Measurements from ENCODE around the gene LIPH. TPM values are rescaled to one million over a fixed set of nuclear protein-coding genes. Genes with fewer than 3 reads are reported as not detected.

The LIPH gene
- total RNA-seq, 4 donors from 2014 or later: 0.31 to 1.2 (median 0.58) TPM; not detected in 1

- no peak overlapping the region for H3K4me3 ChIP-seq
- no peak overlapping the region for H3K27ac ChIP-seq
- peaks cover 22% of the 10 kb centered on the region for H3K27me3 ChIP-seq
- H3K36me3 ChIP-seq: no peaks in the 10 kb centered on the region
- H3K9me3 ChIP-seq: no peaks in the 10 kb centered on the region
- 60 to 92% methylated on average over 1 to 4 of the region's 6 CpGs for WGBS, 2 donors (ENCODE audit: low coverage in 1 of 2)
- no peak for ATAC-seq
- H3K4me1 ChIP-seq: no peaks in the 10 kb centered on the region
- TF ChIP-seq POLR2A (IDR thresholded peaks at IDR 0.05) (no peak), POLR2AphosphoS5 (IDR thresholded peaks at IDR 0.05) (no peak), EP300 (IDR thresholded peaks at IDR 0.05) (no peak), CTCF (IDR thresholded peaks at IDR 0.05) (no peak)
Measured at GRCh38 chr3:185528532-185528931, 23.9 kb downstream of the LIPH start.

- TF ChIP-seq POLR2AphosphoS5 (IDR thresholded peaks at IDR 0.05): no peak
- TF ChIP-seq POLR2A (IDR thresholded peaks at IDR 0.05): no peak
- TF ChIP-seq CTCF (IDR thresholded peaks at IDR 0.05): no peak
- no peak for TF ChIP-seq EP300 (IDR thresholded peaks at IDR 0.05)
- ATAC-seq: no peak
- Histone ChIP-seq H3K9me3 (no peaks in the 10 kb centered on the region), H3K27me3 (peaks cover 25% of the 10 kb centered on the region), H3K27ac (no peak overlapping the region), H3K4me1 (no peaks in the 10 kb centered on the region), H3K36me3 (no peaks in the 10 kb centered on the region), H3K4me3 (no peak overlapping the region)
- WGBS, 2 donors (ENCODE audit: low coverage in 1 of 2): 76 to 100% methylated on average over 2 to 5 of the region's 9 CpGs
Measured at GRCh38 chr3:185527364-185527763, 25.0 kb downstream of the LIPH start.

- Histone ChIP-seq H3K4me3 (no peak overlapping the region), H3K36me3 (no peaks in the 10 kb centered on the region), H3K27me3 (peaks cover 34% of the 10 kb centered on the region), H3K4me1 (no peaks in the 10 kb centered on the region), H3K9me3 (no peaks in the 10 kb centered on the region), H3K27ac (no peak overlapping the region)
- ATAC-seq: no peak
- WGBS, 2 donors (ENCODE audit: low coverage in 1 of 2): 86 to 94% methylated on average over 1 to 2 of the region's 2 CpGs
- TF ChIP-seq CTCF (IDR thresholded peaks at IDR 0.05) (no peak), EP300 (IDR thresholded peaks at IDR 0.05) (no peak), POLR2A (IDR thresholded peaks at IDR 0.05) (no peak), POLR2AphosphoS5 (IDR thresholded peaks at IDR 0.05) (no peak)
Measured at GRCh38 chr3:185526349-185526951, 25.9 kb downstream of the LIPH start.

- WGBS, 2 donors (ENCODE audit: low coverage in 1 of 2): 79 to 80% methylated on average over 6 to 7 of the region's 7 CpGs
- no peak for TF ChIP-seq POLR2A (IDR thresholded peaks at IDR 0.05)
- no peak for TF ChIP-seq POLR2AphosphoS5 (IDR thresholded peaks at IDR 0.05)
- no peak for TF ChIP-seq EP300 (IDR thresholded peaks at IDR 0.05)
- TF ChIP-seq CTCF (IDR thresholded peaks at IDR 0.05): no peak
Measured at GRCh38 chr3:185521349-185522138, 30.8 kb downstream of the LIPH start.

GRCh38 chr3:185519021-185519420 is 33.4 kb downstream of the LIPH start:
- ATAC-seq: no peak

More at GRCh38 chr3:185521349-185522138, 30.8 kb downstream of the LIPH start:
- Histone ChIP-seq H3K4me3 (no peak overlapping the region), H3K36me3 (no peaks in the 10 kb centered on the region), H3K9me3 (no peaks in the 10 kb centered on the region), H3K4me1 (no peaks in the 10 kb centered on the region), H3K27ac (no peak overlapping the region), H3K27me3 (peaks cover 41% of the 10 kb centered on the region)
- ATAC-seq: no peak

More at GRCh38 chr3:185519021-185519420, 33.4 kb downstream of the LIPH start:
- WGBS, 2 donors (ENCODE audit: low coverage in 1 of 2): 29 to 62% methylated on average over 2 to 5 of the region's 5 CpGs
- no peak overlapping the region for H3K4me3 ChIP-seq
- no peak for TF ChIP-seq POLR2AphosphoS5 (IDR thresholded peaks at IDR 0.05)
- TF ChIP-seq CTCF (IDR thresholded peaks at IDR 0.05): no peak
- no peak for TF ChIP-seq POLR2A (IDR thresholded peaks at IDR 0.05)
- no peak for TF ChIP-seq EP300 (IDR thresholded peaks at IDR 0.05)
- no peak overlapping the region for H3K27ac ChIP-seq
- no peaks in the 10 kb centered on the region for H3K36me3 ChIP-seq
- no peaks in the 10 kb centered on the region for H3K4me1 ChIP-seq
- no peaks in the 10 kb centered on the region for H3K9me3 ChIP-seq
- H3K27me3 ChIP-seq: peaks cover 38% of the 10 kb centered on the region

Measured in gastroesophageal sphincter (tissue), 4 donors.